ENCODE results near the gene IL5. TPM values are rescaled to one million over a fixed set of nuclear protein-coding genes. Genes with fewer than 3 reads are reported as not detected.

The IL5 gene
- total RNA-seq, 2 experiments from 2014 or later = 0.35 to 20.0 TPM

DNA sequence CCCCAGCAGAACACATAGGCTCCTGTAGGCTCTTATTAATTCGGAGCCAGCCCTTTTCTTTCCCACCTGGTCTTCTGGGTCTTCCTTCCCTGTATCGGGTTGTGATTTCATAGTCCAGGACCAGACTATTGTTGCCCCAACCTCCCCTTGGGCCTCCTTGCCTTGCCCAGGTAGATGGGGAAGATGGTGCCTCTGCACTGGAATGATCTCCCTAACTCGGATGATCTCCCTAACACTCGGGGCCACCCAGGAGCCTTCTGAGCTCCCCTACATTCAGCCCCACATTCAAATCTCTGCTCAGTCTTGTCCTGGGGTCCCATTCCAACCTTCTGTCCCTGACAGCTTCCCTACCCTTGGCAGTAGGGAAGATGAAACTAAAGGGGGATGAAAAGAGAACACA is 50.1 kb downstream of the IL5 start:
- Mint-ChIP-seq H3K4me1 (peaks cover 53% of the 10 kb centered on the region), H3K36me3 (peaks cover 18% of the 10 kb centered on the region), H3K27me3 (no peaks in the 10 kb centered on the region), H3K4me3 (no peak overlapping the region), H3K9me3 (ENCODE audit: low read depth) (no peaks in the 10 kb centered on the region), H3K27ac (peak overlapping the region; percentile 92)
- CTCF ChIA-PET = interaction anchor here (2.1 to 7.3 kb wide), 4 partner anchors 14 to 82 kb away, joined by 4 to 85 read pairs (median 44); no protein-coding TSS in a partner anchor
- ATAC-seq = no peak
- DNase-seq = peak; percentile 38

- peaks cover 25% of the 10 kb centered on the region for H3K36me3 Mint-ChIP-seq
- no peaks in the 10 kb centered on the region for H3K9me3 Mint-ChIP-seq (ENCODE audit: low read depth)
- H3K4me3 Mint-ChIP-seq = peak overlapping the region; percentile 86
- H3K4me1 Mint-ChIP-seq = peaks cover 53% of the 10 kb centered on the region
- CTCF ChIA-PET = interaction anchor here (1.2 to 9.2 kb wide), 9 partner anchors 9 to 81 kb away, joined by 4 to 85 read pairs (median 15); no protein-coding TSS in a partner anchor
- DNase-seq = no peak
- no peak for ATAC-seq
- peak overlapping the region; percentile 97 for H3K27ac Mint-ChIP-seq
- no peaks in the 10 kb centered on the region for H3K27me3 Mint-ChIP-seq
Measured at GRCh38 chr5:132492386-132493125, 50.8 kb downstream of the IL5 start.

Other genes with a start within 250 kb of the IL5 start
- gene SLC22A4, start 249.1 kb downstream of the IL5 start, total RNA-seq = under 1 TPM; 0.32 to 0.75 TPM
- gene SLC22A5, start 173.8 kb downstream of the IL5 start, total RNA-seq = 1 to 10 TPM; 3.9 to 4.5 TPM
- gene IRF1, start 52.7 kb downstream of the IL5 start, total RNA-seq = 100 to 1,000 TPM; 205 to 223 TPM
- gene RAD50, start 13.5 kb upstream of the IL5 start, total RNA-seq = 10 to 100 TPM; 39.7 to 51.6 TPM
- 100 to 1,000 TPM in 1 of 2 experiments, 1 to 10 TPM in 1; 4.8 to 119 TPM for gene IL13, start 114.7 kb upstream of the IL5 start, total RNA-seq
- gene IL4, start 130.5 kb upstream of the IL5 start, total RNA-seq = 1 to 10 TPM in 1 of 2 experiments, under 1 TPM in 1; 0.53 to 2.5 TPM
- gene KIF3A, start 194.0 kb upstream of the IL5 start, total RNA-seq = 10 to 100 TPM; 18.2 to 38.8 TPM
- 10 to 100 TPM; 16.7 to 52.5 TPM for gene CCNI2, start 203.9 kb upstream of the IL5 start, total RNA-seq
- 10 to 100 TPM; 43.7 to 57.3 TPM for gene SEPTIN8, start 233.7 kb upstream of the IL5 start, total RNA-seq

Data from activated CD8-positive, alpha-beta memory T cell treated with anti-CD3 and anti-CD28 coated beads, Interleukin-2, amount 10 ng/mL, durations not matched to agents 7 days and 5 days (primary cell).